HG02571 (cell line): Measurements from ENCODE around the gene PDYN.

ENCODE experiments used
- ATAC-seq: cut with Tn5 transposase; IDR thresholded peaks from one replicate; pipeline ENCODE4 v1.9.1; 2021; ENCODE audit warnings: mild to moderate bottlenecking, moderate library complexity; ENCODE audit not compliant: unreplicated experiment

The PDYN gene

GRCh38 chr20:1935696-1936366 lies 58.0 kb downstream of the PDYN start:
- no peak for ATAC-seq

- no peak for ATAC-seq
Observed at GRCh38 chr20:1934721-1935573, 58.9 kb downstream of the PDYN start.

GRCh38 chr20:1934156-1934555 lies 59.7 kb downstream of the PDYN start:
- no peak for ATAC-seq

GRCh38 chr20:1933465-1933870 lies 60.4 kb downstream of the PDYN start:
- no peak for ATAC-seq

- no peak for ATAC-seq
Observed at GRCh38 chr20:1932971-1933370, 60.9 kb downstream of the PDYN start.

- ATAC-seq, result no peak
Observed at GRCh38 chr20:1931830-1932229, 62.0 kb downstream of the PDYN start.

- no peak for ATAC-seq
Observed at GRCh38 chr20:1930165-1930564, 63.7 kb downstream of the PDYN start.

- no peak for ATAC-seq
Observed at GRCh38 chr20:1929460-1929859, 64.4 kb downstream of the PDYN start.

GRCh38 chr20:1928782-1929181 lies 65.1 kb downstream of the PDYN start:
- ATAC-seq, result no peak
